Spleen (tissue), 11 donors: ENCODE results near the gene NOXA1. TPM values are rescaled to one million over a fixed set of nuclear protein-coding genes. Genes with fewer than 3 reads are reported as not detected.

Source experiments
- DNase-seq: peaks from one replicate; pipeline ENCODE4 v3.0.0-alpha.2; 2020
- H3K27ac ChIP-seq, 8 donors: fragments of 200-600 bp; sonication (generic) in 7 of 8; 1 replicate in 4 of 8; 2 replicates in 4 of 8; pipeline versions ENCODE4 v1.5.0 to v1.8.0; 2016 to 2021; ENCODE audit warnings: inconsistent platforms in 4 of 8, mild to moderate bottlenecking in 4 of 8, moderate library complexity in 1 of 8
- H3K27me3 ChIP-seq, 7 donors: fragments of 200-600 bp; sonication (generic) in 6 of 7; replicated peaks in 1 of 7; 1 replicate in 4 of 7; 2 replicates in 3 of 7; pipeline versions ENCODE4 v1.5.0 to v1.8.0; 2016 to 2021; ENCODE audit warnings: inconsistent platforms in 3 of 7, mild to moderate bottlenecking in 1 of 7
- H3K36me3 ChIP-seq, 6 donors: fragments of 200-600 bp; sonication (generic) in 5 of 6; 1 replicate in 4 of 6; 2 replicates in 2 of 6; pipeline versions ENCODE4 v1.5.0 to v1.8.0; 2016 to 2021; ENCODE audit warnings: inconsistent platforms in 2 of 6
- H3K4me1 ChIP-seq, 6 donors: fragments of 200-600 bp; sonication (generic) in 5 of 6; 1 replicate in 3 of 6; 2 replicates in 3 of 6; pipeline versions ENCODE4 v1.5.0 to v1.8.0; 2016 to 2021; ENCODE audit warnings: inconsistent platforms in 3 of 6
- H3K4me3 ChIP-seq, 8 donors: fragments of 200-600 bp; sonication (generic) in 7 of 8; 1 replicate in 4 of 8; 2 replicates in 4 of 8; pipeline versions ENCODE4 v1.5.0 to v1.8.0; 2016 to 2021; ENCODE audit warnings: inconsistent platforms in 4 of 8, mild to moderate bottlenecking in 4 of 8, moderate library complexity in 2 of 8
- H3K9me3 ChIP-seq, 8 donors: fragments of 200-600 bp; sonication (generic) in 7 of 8; 1 replicate in 4 of 8; 2 replicates in 4 of 8; pipeline versions ENCODE4 v1.5.0 to v1.8.0; 2016 to 2021; ENCODE audit warnings: inconsistent platforms in 4 of 8
- CTCF ChIP-seq, 11 experiments: fragments of 200-600 bp in 7 of 11; fragments of 450-650 bp in 4 of 11; sonication (generic) in 4 of 11; IDR thresholded peaks in 8 of 11; conservative IDR thresholded peaks in 3 of 11; 1 replicate in 7 of 11; 2 replicates in 4 of 11; pipeline versions ENCODE4 v1.4.0 to v1.8.0; 2016 to 2021; ENCODE audit warnings: antibody characterized with exemption in 11 of 11, inconsistent platforms in 4 of 11, mild to moderate bottlenecking in 1 of 11
- POLR2A ChIP-seq, 3 donors: fragments of 450-650 bp; IDR thresholded peaks; one replicate each; pipeline ENCODE4 v1.5.1; 2017; ENCODE audit warnings: antibody characterized with exemption in 3 of 3, mild to moderate bottlenecking in 1 of 3
- POLR2AphosphoS5 ChIP-seq, 3 donors: sonication (generic); formaldehyde crosslinking; IDR thresholded peaks; one replicate each; pipeline ENCODE4 v1.5.1; 2017; ENCODE audit warnings: antibody characterized with exemption in 3 of 3
- WGBS, 5 donors: extraction: QIAGEN DNeasy Blood & Tissue Kit in 3 of 5; methylation state at CpG; one replicate each; pipeline versions ENCODE4 v1.1.5 to v1.1.7; 2013 to 2018; 5-methylcytosine and 5-hydroxymethylcytosine counted together
- intact Hi-C: fragments of 100-400 bp; cut with DNase I; formaldehyde crosslinking; loops from one replicate; pipeline ENCODE4 v1.15.0; 2023; ENCODE audit warnings: low total_unique reads
- polyA plus RNA-seq, 3 donors: library from polyadenylated mRNA; stranded (reverse); fragments of 200-250 nt; gene quantifications; one replicate each; pipeline ENCODE4 v1.2.1, GENCODE V29; 2013
- total RNA-seq, 7 donors: library from RNA; depleted of rRNA in 3 of 7; stranded (reverse); fragments of >200 nt in 3 of 7; fragmentation: NEBNext Ultra II Directional in 4 of 7; extraction: Animal tissue kit (Norgen Biotek cat#: 25700) in 4 of 7; gene quantifications; one replicate each; pipeline versions ENCODE4 v1.1.0 to v1.2.1, GENCODE V29; 2016 to 2021
- donor health status: healthy with polysubstance abuse.
- donor health status: DM: no; HTN: no; CAD: no; lungs with moderate emphysema.
- donor health status: DM: no; HTN: no; CAD: no.
- donor health status: Bipolar disorder and iron deficiency.
- donor health status: healthy.
- donor health status: DM: no; HTN: no; CAD: no.
- donor health status: DM: yes; HTN: yes; CAD: no.

Gene NOXA1
- total and polyA plus RNA-seq, 10 donors, result 1.9 to 15.0 (median 5.9) TPM

- Histone ChIP-seq H3K4me3 (peak overlapping the region in 1 of 8 donors; percentile 62), H3K4me1 (peaks cover 23 to 70% (median 49%) of the 10 kb centered on the region in 6 donors), H3K27me3 (peaks cover 0 to 19% (median 0%) of the 10 kb centered on the region in 7 donors), H3K36me3 (peaks cover 0 to 21% (median 0%) of the 10 kb centered on the region in 6 donors), H3K27ac (peak overlapping the region in 4 of 8 donors; percentile 71 to 89 (median 82)), H3K9me3 (no peaks in the 10 kb centered on the region)
- intact Hi-C loops, result no loop called here
- WGBS, 5 donors, result 89 to 96% (median 94%) methylated on average over 15 to 31 of the region's 31 CpGs
- no peak for TF ChIP-seq POLR2AphosphoS5 (IDR thresholded peaks at IDR 0.05)
- no peak for TF ChIP-seq CTCF (IDR thresholded peaks at IDR 0.05 in 8 of 11, conservative IDR thresholded peaks at IDR 0.05 in 3 of 11)
- TF ChIP-seq POLR2A (IDR thresholded peaks at IDR 0.05), result no peak
- DNase-seq, result peak; percentile 81
Observed at GRCh38 chr9:137460363-137461315, 37.4 kb downstream of the NOXA1 start.

GRCh38 chr9:137461316-137461662 is 38.1 kb downstream of the NOXA1 start:
- no peaks in the 10 kb centered on the region for H3K9me3 ChIP-seq
- H3K36me3 ChIP-seq, result peaks cover 0 to 16% (median 0%) of the 10 kb centered on the region in 6 donors
- WGBS, 5 donors, result 86 to 89% (median 86%) methylated on average over 4 to 21 of the region's 21 CpGs
- peaks cover 23 to 64% (median 49%) of the 10 kb centered on the region in 6 donors for H3K4me1 ChIP-seq
- H3K27me3 ChIP-seq, result peaks cover 0 to 19% (median 0%) of the 10 kb centered on the region in 7 donors
- no peak for TF ChIP-seq CTCF (IDR thresholded peaks at IDR 0.05 in 8 of 11, conservative IDR thresholded peaks at IDR 0.05 in 3 of 11)
- TF ChIP-seq POLR2A (IDR thresholded peaks at IDR 0.05), result no peak
- intact Hi-C loops, result no loop called here
- H3K27ac ChIP-seq, result peak overlapping the region in 6 of 8 donors; percentile 67 to 89 (median 75)
- DNase-seq, result no peak
- peak overlapping the region in 4 of 8 donors; percentile 13 to 62 (median 20) for H3K4me3 ChIP-seq

- Histone ChIP-seq H3K36me3 (peaks cover 0 to 11% (median 0%) of the 10 kb centered on the region in 6 donors), H3K9me3 (no peaks in the 10 kb centered on the region), H3K27me3 (peaks cover 0 to 19% (median 0%) of the 10 kb centered on the region in 7 donors), H3K4me1 (peaks cover 23 to 58% (median 49%) of the 10 kb centered on the region in 6 donors), H3K27ac (peak overlapping the region in 7 of 8 donors; percentile 66 to 89 (median 72)), H3K4me3 (peak overlapping the region in 6 of 8 donors; percentile 3 to 62 (median 17))
- 18 to 39% (median 31%) methylated on average over 33 to 52 of the region's 52 CpGs for WGBS, 5 donors
- DNase-seq, result peak; percentile 97
- TF ChIP-seq POLR2A (IDR thresholded peaks at IDR 0.05) (peak in 1 of 3 donors; percentile 38), CTCF (IDR thresholded peaks at IDR 0.05 in 8 of 11, conservative IDR thresholded peaks at IDR 0.05 in 3 of 11) (peak in 9 of 11 experiments; percentile 15 to 57 (median 39)), POLR2AphosphoS5 (IDR thresholded peaks at IDR 0.05) (peak; percentile 84 to 92 (median 85))
- intact Hi-C loops, result no loop called here
Observed at GRCh38 chr9:137461663-137462395, 38.6 kb downstream of the NOXA1 start.
